ENCODE measurements around the gene PTPRR.
"Not testable (repeated sequence)": the region's sequence is repeated elsewhere in the genome, so short reads cannot be mapped to it uniquely, and the experiment has no call there.

Gene PTPRR

DNA sequence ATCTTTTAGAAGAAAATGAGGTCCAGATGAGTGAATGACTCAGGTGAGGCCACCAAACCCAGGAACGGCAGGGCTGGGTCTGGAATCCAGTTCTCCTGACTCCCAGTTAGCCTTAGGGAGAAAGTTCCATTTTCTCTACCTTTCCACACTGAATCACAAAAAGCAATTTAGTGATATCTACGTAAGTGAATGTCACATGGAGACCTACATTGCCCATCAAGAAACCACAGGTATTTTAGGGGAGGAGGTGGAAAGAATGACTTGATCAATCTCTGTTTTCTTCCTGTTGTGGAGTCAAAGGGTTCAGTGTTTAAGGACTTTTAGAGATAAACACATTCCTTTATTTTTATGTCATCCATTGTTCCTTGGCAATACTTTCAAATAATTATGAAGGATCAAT lies 176.4 kb downstream of the PTPRR start:
- no peak for DNase-seq (ENCODE audit: low spot score)

DNA sequence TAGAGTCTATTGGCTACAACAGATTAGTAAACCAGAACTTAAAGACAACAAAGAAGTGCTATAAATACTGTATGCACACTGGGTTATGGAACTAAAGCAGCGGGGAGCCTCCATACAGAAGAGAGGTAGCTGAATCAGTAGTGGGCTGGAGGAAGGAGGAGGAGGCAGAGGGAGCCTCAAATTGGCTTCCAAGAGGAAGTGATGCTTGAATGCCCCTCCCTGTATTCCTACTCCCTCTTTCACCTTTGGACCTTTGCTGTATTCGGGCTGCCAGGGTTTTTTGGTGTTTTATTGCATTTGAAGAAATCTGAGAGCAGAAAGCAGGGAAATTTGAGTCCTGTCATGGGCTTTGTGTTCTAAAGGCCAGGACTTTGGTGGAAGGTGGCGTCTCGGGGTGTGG lies 179.3 kb downstream of the PTPRR start:
- DNase-seq (ENCODE audit: low spot score), result no peak

- no peak for DNase-seq (ENCODE audit: low spot score)
Observed at GRCh38 chr12:70739756-70740155, 180.8 kb downstream of the PTPRR start.

GRCh38 chr12:70736351-70737133 lies 184.0 kb downstream of the PTPRR start:
- DNase-seq (ENCODE audit: low spot score), result no peak

DNA sequence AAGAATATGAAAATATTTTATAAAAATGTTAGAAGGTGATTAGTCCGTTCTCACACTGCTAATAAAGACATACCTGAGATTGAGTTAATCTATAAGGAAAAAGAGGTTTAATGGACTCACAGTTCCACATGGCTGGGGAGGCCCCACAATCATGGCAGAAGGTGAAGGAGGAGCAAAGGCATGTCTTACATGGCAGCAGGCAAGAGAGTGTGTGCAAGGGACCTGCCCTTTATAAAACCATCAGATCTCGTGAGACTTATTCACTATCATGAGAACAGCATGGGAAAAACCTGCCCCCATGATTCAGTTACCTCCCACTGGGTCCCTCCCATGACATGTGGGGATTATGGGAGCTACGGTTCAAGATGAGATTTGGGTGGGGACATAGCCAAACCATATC lies 185.3 kb downstream of the PTPRR start:
- not testable (repeated sequence) for DNase-seq (ENCODE audit: low spot score)

- peak; percentile 11 for DNase-seq (ENCODE audit: low spot score)
Observed at GRCh38 chr12:70733385-70733784, 187.2 kb downstream of the PTPRR start.

DNA sequence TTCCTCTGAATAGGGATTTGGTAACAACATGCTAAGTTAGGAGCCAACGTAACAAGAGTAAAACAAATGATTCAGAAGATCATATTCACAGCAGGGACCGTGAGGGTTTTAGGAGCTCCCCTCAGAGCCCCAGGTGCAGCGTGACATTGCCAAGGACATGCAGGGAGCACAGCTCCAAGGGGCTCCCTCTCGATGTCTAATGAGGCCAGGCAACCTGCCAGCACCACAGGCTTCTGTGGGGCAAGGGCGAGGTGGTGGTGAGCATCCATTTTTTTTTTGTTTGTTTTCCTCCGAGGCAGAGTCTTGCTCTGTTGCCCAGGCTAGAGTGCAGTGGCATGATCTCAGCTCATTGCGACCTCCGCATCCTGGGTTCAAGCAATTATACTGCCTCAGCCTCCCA lies 188.3 kb downstream of the PTPRR start:
- no peak for DNase-seq (ENCODE audit: low spot score)

DNA sequence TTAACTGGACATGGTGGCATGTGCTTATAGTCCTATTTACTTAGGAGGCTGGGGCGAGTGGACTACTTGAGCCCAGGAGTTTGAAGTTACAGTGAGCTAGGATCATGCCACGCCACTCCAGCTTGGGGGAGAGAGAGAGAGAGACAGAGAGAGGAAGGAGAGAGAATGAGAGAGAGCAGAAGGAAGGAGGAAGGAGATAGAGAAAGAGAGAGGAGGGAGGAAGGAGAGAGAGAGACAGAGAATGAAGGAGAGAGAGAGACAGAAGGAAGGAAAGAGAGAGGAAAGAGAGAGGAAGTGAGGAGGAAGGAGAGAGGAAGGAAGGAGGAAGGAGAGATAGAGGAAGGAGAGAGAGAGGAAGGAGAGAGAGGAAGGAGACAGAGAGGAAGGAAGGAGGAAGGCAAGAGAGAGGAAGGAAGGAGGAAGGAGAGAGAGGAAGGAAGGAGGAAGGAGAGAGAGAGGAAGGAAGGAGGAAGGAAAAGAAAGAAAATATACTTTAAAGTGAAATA lies 189.8 kb downstream of the PTPRR start:
- no peak for DNase-seq (ENCODE audit: low spot score)

DNA sequence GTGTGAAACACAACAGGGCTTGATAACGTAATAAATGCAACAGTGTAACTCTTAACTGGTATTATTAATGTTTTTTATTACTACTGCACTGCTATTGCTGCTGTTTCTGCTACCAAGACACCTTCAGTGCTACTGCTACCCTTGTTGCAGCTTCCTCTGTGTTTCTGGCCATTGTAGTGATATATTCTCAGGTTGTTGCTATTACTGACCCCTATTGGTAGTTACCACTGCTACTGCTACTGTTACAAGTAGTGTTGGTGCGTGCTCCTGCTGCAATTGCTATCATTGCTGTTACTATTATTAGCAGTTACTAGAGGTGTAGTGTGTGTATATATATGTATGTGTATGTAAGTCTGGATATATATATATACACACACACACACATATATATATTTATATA lies 196.1 kb downstream of the PTPRR start:
- DNase-seq (ENCODE audit: low spot score), result no peak

GRCh38 chr12:70722584-70723343 lies 197.8 kb downstream of the PTPRR start:
- no peak for DNase-seq (ENCODE audit: low spot score)

GRCh38 chr12:70721656-70722357 lies 198.7 kb downstream of the PTPRR start:
- DNase-seq (ENCODE audit: low spot score), result no peak

- DNase-seq (ENCODE audit: low spot score), result no peak
Observed at GRCh38 chr12:70721216-70721615, 199.3 kb downstream of the PTPRR start.

- DNase-seq (ENCODE audit: low spot score), result peak; percentile 12
Observed at GRCh38 chr12:70719672-70720420, 200.7 kb downstream of the PTPRR start.

DNA sequence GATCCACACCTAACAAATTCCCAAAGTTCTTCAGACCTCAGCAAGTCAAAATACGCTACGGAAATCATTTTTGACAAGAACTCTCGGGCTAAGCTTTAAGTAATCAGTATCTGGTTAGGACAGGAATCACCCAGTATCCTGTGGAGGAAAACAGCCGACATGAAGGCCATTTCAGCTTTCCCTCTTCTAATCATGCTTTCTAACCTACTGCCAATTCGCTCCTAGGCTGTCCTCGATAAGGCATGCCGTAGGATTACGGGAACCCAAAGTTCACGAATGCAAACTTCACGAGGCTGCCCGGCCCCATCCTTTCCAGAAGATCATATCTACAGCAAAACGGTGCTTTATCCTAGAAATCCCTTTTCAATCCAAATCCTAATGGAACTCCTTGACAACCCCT lies 201.5 kb downstream of the PTPRR start:
- DNase-seq (ENCODE audit: low spot score), result no peak

DNA sequence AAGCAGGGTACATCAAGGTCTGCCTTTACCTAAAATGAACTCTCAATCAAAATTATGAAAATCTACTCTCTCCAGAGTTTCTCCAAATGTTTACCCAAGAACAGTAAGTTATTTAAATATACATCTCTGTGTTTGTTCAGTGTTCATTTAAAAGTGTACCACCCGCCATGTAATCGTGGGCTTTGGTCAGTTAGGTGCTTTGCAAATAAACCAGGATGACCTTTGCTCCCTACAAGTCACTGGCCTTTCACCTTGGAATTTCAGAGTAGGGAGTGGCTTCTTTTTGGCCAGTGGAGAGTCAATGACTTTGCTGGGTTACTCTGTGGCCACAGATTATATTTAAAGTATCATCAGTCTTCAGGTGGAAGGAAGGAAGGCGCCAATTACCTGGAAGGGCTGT lies 208.7 kb downstream of the PTPRR start:
- no peak for DNase-seq (ENCODE audit: low spot score)

- DNase-seq (ENCODE audit: low spot score), result no peak
Observed at GRCh38 chr12:70709022-70709421, 211.5 kb downstream of the PTPRR start.

DNA sequence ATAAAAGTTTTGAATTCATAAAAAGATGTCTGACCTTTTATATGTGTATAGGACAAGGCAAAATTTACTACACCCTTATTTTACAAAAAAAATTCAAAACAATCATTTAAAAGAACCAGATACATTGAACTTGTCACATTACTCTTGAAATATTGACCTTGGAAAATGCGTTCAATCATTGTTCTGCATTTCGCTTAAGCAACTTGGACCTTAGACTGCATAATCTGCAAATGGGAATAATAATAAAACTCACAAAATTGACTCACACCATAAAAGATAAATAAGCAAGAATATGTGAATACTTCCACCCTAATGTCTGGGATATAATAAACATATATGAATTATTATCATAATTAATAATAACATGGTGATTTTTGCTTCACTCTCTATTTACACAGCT lies 213.9 kb downstream of the PTPRR start:
- no peak for DNase-seq (ENCODE audit: low spot score)

- DNase-seq (ENCODE audit: low spot score), result no peak
Observed at GRCh38 chr12:70698345-70698744, 222.2 kb downstream of the PTPRR start.

DNA sequence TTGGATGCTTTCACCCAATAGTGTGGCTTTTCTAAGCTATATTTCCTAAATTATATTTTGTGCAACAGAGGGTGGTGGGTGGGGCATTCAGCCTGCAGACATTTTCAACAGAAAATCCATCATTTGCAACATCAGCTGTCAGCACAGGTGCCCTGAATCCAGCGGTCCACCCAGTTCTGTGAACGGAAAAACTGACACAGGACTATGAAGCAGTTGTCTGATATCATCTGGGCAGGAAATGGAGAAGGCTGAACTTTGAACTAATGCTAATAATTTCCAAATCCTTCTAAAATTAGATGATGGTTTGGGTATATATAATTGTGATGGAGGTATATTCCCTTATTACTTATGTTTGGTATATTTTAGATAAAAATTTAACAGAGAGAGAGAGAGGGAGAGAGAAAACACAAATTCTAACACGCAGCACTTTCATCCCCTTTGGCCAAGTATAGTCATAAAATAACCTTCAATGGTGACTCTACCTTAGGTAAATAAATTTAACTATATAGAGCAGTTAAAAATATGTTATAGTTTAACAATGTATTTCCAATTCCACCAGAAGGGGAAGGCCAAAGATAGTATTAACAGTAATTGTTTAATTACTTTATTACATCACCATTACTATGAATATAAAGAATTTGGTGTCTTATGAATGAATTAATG lies 225.0 kb downstream of the PTPRR start:
- no peak for DNase-seq (ENCODE audit: low spot score)

- no peak for DNase-seq (ENCODE audit: low spot score)
Observed at GRCh38 chr12:70692681-70693288, 227.8 kb downstream of the PTPRR start.

Data from hematopoietic multipotent progenitor cell treated with erythropoietin and hydrocortisone succinate and interleukin-3 and kit ligand, for 15 days (in vitro differentiated cells).